Esophagus squamous epithelium (tissue), 5 donors: Measurements from ENCODE around the gene ANKRD44. TPM values are rescaled to one million over a fixed set of nuclear protein-coding genes. Genes with fewer than 3 reads are reported as not detected.
A peak's percentile ranks its signal among the peaks of the same experiment; 100 is the strongest.

ENCODE experiments used
- DNase-seq: peaks from one replicate; lab custom pipeline; 2025; lab: John Stamatoyannopoulos, UW
- H3K27ac ChIP-seq, 4 donors: fragments of 200-600 bp; sonication (generic); one replicate each; pipeline ENCODE4 v1.5.1; 2016 to 2019; ENCODE audit warnings: mild to moderate bottlenecking in 1 of 4
- H3K27me3 ChIP-seq, 4 donors: fragments of 200-600 bp; sonication (generic); 1 replicate in 3 of 4; 2 replicates in 1 of 4; pipeline versions ENCODE4 v1.5.1 to v1.6.0; 2017 to 2021; ENCODE audit warnings: antibody characterized with exemption in 1 of 4
- H3K36me3 ChIP-seq, 3 donors: fragments of 200-600 bp; sonication (generic); one replicate each; pipeline ENCODE4 v1.5.1; 2016 to 2019
- H3K4me1 ChIP-seq, 3 donors: fragments of 200-600 bp; sonication (generic); one replicate each; pipeline ENCODE4 v1.5.1; 2017 to 2019
- H3K4me3 ChIP-seq, 4 donors: fragments of 200-600 bp; sonication (generic); 1 replicate in 3 of 4; 2 replicates in 1 of 4; pipeline ENCODE4 v1.5.1; 2016 to 2019; ENCODE audit warnings: mild to moderate bottlenecking in 2 of 4, moderate library complexity in 1 of 4
- H3K9me3 ChIP-seq, 3 donors: fragments of 200-600 bp; sonication (generic); one replicate each; pipeline ENCODE4 v1.5.1; 2016 to 2019
- CTCF ChIP-seq, 6 experiments: fragments of 450-650 bp in 4 of 6; fragments of 200-600 bp in 2 of 6; sonication (generic) in 2 of 6; IDR thresholded peaks; one replicate each; pipeline ENCODE4 v1.5.1; 2016 to 2019; ENCODE audit warnings: antibody characterized with exemption in 6 of 6, mild to moderate bottlenecking in 4 of 6, moderate library complexity in 4 of 6
- POLR2A ChIP-seq, 4 donors: fragments of 450-650 bp; IDR thresholded peaks; one replicate each; pipeline ENCODE4 v1.6.1; 2017; ENCODE audit warnings: antibody characterized with exemption in 4 of 4, mild to moderate bottlenecking in 4 of 4, moderate library complexity in 3 of 4
- WGBS, 2 donors: methylation state at CpG; one replicate each; pipeline ENCODE4 v1.1.5; 2018; 5-methylcytosine and 5-hydroxymethylcytosine counted together
- intact Hi-C: fragments of 100-400 bp; cut with DNase I; formaldehyde crosslinking; loops from one replicate; pipeline ENCODE4 v1.15.0; 2022
- total RNA-seq, 4 donors: library from RNA; depleted of rRNA; stranded (reverse); fragments of >200 nt; gene quantifications; one replicate each; pipeline ENCODE4 v1.1.0, GENCODE V29; 2016
- donor health status: DM: yes; HTN: yes; CAD: no.

ANKRD44 gene
- total RNA-seq, 4 donors from 2014 or later, result 4.5 to 54.0 (median 11.4) TPM

DNA sequence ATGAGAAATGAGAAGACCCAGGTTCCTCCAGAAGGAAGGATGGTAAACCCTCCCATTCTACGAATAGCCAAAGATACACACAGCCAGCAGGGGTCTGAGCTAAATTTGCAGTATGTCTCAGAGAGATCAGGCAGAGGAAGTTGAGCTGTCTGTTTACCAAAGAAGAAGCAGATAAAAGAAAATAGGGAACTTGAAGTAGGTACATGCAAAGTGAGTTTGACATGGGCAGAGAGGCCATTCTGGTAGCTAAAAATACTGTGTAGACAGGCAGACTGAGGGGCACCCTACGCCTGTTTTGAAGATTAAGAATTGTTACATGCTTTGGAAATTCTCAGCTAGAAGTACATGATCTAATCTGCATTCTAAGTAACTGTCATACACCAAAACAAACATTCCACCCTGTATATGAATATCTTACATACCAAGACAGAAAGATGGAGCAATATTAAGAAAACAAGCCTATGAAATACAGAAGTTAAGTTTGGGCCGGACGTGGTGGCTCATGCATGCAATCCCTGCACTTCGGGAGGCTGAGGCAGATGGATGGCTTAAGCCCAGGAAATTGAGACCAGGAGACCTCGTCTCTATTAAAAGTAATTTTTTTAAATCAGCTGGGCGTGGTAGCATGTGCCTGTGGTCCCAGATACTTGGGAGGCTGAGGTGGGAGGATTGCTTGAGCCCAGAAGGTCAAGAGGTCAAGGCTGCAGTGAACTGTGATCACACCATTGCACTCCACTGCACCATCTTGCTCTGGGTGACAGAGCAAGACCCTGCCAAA is 157.9 kb downstream of the ANKRD44 start:
- peak overlapping the region in 1 of 4 donors; percentile 7 for H3K27ac ChIP-seq
- no peak for DNase-seq

GRCh38 chr2:197149546-197149945 is 161.0 kb downstream of the ANKRD44 start:
- Histone ChIP-seq H3K4me1 (peaks cover 0 to 22% (median 5%) of the 10 kb centered on the region in 3 donors), H3K27ac (no peak overlapping the region), H3K36me3 (no peaks in the 10 kb centered on the region), H3K4me3 (no peak overlapping the region), H3K27me3 (no peaks in the 10 kb centered on the region), H3K9me3 (no peaks in the 10 kb centered on the region)
- 84 to 88% methylated on average over 4 of the region's 4 CpGs for WGBS, 2 donors
- DNase-seq, result no peak
- TF ChIP-seq CTCF (IDR thresholded peaks at IDR 0.05) (no peak), POLR2A (IDR thresholded peaks at IDR 0.05) (no peak)
- intact Hi-C loops, result no loop called here

More for the DNA sequence above, 157.9 kb downstream of the ANKRD44 start:
- TF ChIP-seq POLR2A (IDR thresholded peaks at IDR 0.05), result peak in 1 of 4 donors; percentile 22
- TF ChIP-seq CTCF (IDR thresholded peaks at IDR 0.05), result no peak
- Histone ChIP-seq H3K9me3 (no peaks in the 10 kb centered on the region), H3K4me3 (no peak overlapping the region), H3K27me3 (no peaks in the 10 kb centered on the region), H3K36me3 (no peaks in the 10 kb centered on the region), H3K4me1 (peaks cover 0 to 4% (median 0%) of the 10 kb centered on the region in 3 donors)
- WGBS, 2 donors, result 69 to 77% methylated on average over 7 of the region's 7 CpGs
- intact Hi-C loops, result no loop called here

DNA sequence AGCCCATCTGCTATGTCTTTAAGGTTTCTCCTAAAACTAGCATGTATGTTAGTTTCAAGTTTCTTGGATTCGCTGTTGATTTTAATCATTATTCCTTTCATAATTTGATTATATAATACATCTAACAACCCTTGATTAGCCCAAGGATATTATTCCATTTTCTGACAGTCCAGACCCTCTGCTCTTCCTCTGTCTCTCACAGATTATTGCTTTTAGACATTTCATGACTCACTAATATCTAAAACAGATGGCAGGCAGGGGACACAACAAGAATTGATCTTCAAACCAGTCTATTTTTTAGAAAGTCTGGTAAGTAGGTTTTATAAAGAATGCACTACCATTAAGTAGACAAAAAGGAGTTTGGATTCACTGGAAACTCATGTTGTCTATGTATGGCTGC is 162.2 kb downstream of the ANKRD44 start:
- Histone ChIP-seq H3K9me3 (no peaks in the 10 kb centered on the region), H3K27ac (no peak overlapping the region), H3K27me3 (no peaks in the 10 kb centered on the region), H3K4me1 (peaks cover 0 to 22% (median 5%) of the 10 kb centered on the region in 3 donors), H3K4me3 (no peak overlapping the region), H3K36me3 (no peaks in the 10 kb centered on the region)
- TF ChIP-seq POLR2A (IDR thresholded peaks at IDR 0.05) (no peak), CTCF (IDR thresholded peaks at IDR 0.05) (no peak)
- intact Hi-C loops, result no loop called here
- 95 to 100% methylated on average over 1 of the region's 1 CpG for WGBS, 2 donors
- DNase-seq, result no peak

DNA sequence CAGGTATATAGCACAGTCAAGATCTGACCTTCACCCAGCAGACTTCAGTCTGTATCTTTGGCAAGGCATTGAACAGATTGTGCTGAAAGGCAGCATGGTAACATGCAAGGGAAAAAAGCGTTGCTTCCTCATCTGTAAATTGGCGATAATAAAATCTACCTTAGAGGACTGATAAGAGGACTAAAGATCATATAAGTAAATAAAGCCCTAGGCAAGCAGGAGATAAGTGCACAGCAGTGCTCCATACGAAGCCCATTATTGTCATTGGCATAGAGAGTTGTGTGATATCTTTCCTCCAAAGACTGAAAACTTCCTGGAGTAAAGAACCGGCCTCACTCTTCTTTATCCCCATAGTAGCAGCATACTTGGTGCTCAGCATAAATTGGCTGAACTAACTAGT is 162.6 kb downstream of the ANKRD44 start:
- WGBS, 2 donors, result 92 to 93% methylated on average over 4 of the region's 4 CpGs
- no peak for TF ChIP-seq POLR2A (IDR thresholded peaks at IDR 0.05)
- Histone ChIP-seq H3K4me1 (peaks cover 0 to 22% (median 5%) of the 10 kb centered on the region in 3 donors), H3K9me3 (no peaks in the 10 kb centered on the region), H3K27ac (no peak overlapping the region), H3K4me3 (no peak overlapping the region), H3K36me3 (no peaks in the 10 kb centered on the region), H3K27me3 (no peaks in the 10 kb centered on the region)
- no peak for DNase-seq
- intact Hi-C loops, result no loop called here

DNA sequence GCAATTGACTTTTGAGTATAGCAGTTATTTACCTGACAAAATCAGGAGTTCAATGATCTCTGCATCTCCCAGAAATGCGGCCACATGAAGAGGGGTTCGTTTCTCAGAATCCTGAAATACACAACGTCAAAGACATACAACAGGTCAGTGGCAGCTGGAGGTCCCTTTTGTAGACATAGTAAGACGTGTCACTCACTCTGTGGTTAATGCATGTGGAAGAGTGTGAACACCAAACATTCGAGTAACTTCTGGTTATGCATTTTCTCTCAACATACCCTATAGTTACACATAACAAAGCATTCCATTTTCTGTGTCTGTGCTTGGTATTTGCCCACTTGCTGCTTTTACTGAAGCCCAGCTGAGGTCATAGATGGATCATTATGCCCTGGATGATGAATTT is 163.6 kb downstream of the ANKRD44 start:
- Histone ChIP-seq H3K4me3 (no peak overlapping the region), H3K27ac (no peak overlapping the region), H3K36me3 (no peaks in the 10 kb centered on the region), H3K4me1 (peaks cover 0 to 20% (median 5%) of the 10 kb centered on the region in 3 donors), H3K27me3 (no peaks in the 10 kb centered on the region), H3K9me3 (no peaks in the 10 kb centered on the region)
- 63 to 67% methylated on average over 5 of the region's 5 CpGs for WGBS, 2 donors
- DNase-seq, result no peak
- no peak for TF ChIP-seq POLR2A (IDR thresholded peaks at IDR 0.05)
- TF ChIP-seq CTCF (IDR thresholded peaks at IDR 0.05), result no peak
- intact Hi-C loops, result no loop called here
